Skeletal muscle tissue (tissue), 4 donors: Measurements from ENCODE around the gene MEIS2. TPM values are rescaled to one million over a fixed set of nuclear protein-coding genes. Genes with fewer than 3 reads are reported as not detected.

Source experiments
- H3K27ac ChIP-seq: one replicate; pipeline ENCODE4 v1.7.0; 2013; ENCODE audit warnings: mild to moderate bottlenecking, low read depth, low read length, inconsistent platforms
- H3K27me3 ChIP-seq, 3 donors: one replicate each; pipeline ENCODE4 v1.7.0; 2013; ENCODE audit warnings: low read length in 3 of 3; ENCODE audit not compliant: control insufficient read depth in 3 of 3, insufficient read depth in 3 of 3
- H3K36me3 ChIP-seq, 3 donors: one replicate each; pipeline ENCODE4 v1.7.0; 2013; ENCODE audit warnings: low read length in 3 of 3; ENCODE audit not compliant: control insufficient read depth in 3 of 3, insufficient read depth in 3 of 3
- H3K4me1 ChIP-seq, 3 donors: one replicate each; pipeline ENCODE4 v1.7.0; 2013; ENCODE audit warnings: low read length in 3 of 3, mild to moderate bottlenecking in 3 of 3; ENCODE audit not compliant: control insufficient read depth in 3 of 3, insufficient read depth in 3 of 3
- H3K4me3 ChIP-seq, 3 donors: one replicate each; pipeline ENCODE4 v1.7.0; 2013; ENCODE audit warnings: low read length in 3 of 3
- H3K9ac ChIP-seq, 3 donors: one replicate each; pipeline ENCODE4 v1.7.0; 2013; ENCODE audit warnings: low read length in 3 of 3, mild to moderate bottlenecking in 3 of 3, moderate library complexity in 2 of 3, low read depth in 1 of 3
- H3K9me3 ChIP-seq, 3 donors: one replicate each; pipeline ENCODE4 v1.7.0; 2013; ENCODE audit warnings: low read length in 3 of 3; ENCODE audit not compliant: control insufficient read depth in 3 of 3
- total RNA-seq: library from RNA; depleted of rRNA; stranded (reverse); fragments of >200 nt; gene quantifications from one replicate; pipeline ENCODE4 v1.2.3, GENCODE V29; 2014
- donor health status: Osteomylitis.

MEIS2 gene
- total RNA-seq, 1 donor from 2014 or later: 4.2 TPM

- Histone ChIP-seq H3K9me3 (no peaks in the 10 kb centered on the region), H3K4me3 (no peak overlapping the region), H3K27me3 (no peaks in the 10 kb centered on the region), H3K36me3 (no peaks in the 10 kb centered on the region), H3K27ac (no peak overlapping the region), H3K9ac (no peak overlapping the region), H3K4me1 (no peaks in the 10 kb centered on the region)
These were observed 168.3 kb downstream of the MEIS2 start for GRCh38 chr15:36932070-36932469.

- Histone ChIP-seq H3K9me3 (no peaks in the 10 kb centered on the region), H3K4me3 (no peak overlapping the region), H3K9ac (no peak overlapping the region), H3K4me1 (no peaks in the 10 kb centered on the region), H3K36me3 (no peaks in the 10 kb centered on the region), H3K27ac (no peak overlapping the region), H3K27me3 (peaks cover 0 to 1% (median 0%) of the 10 kb centered on the region in 3 donors)
These were observed 168.9 kb downstream of the MEIS2 start for GRCh38 chr15:36931434-36931833.

- H3K4me1 ChIP-seq: no peaks in the 10 kb centered on the region
- H3K27ac ChIP-seq: no peak overlapping the region
- no peak overlapping the region for H3K4me3 ChIP-seq
- H3K27me3 ChIP-seq: peaks cover 0 to 2% (median 0%) of the 10 kb centered on the region in 3 donors
- H3K36me3 ChIP-seq: no peaks in the 10 kb centered on the region
- no peak overlapping the region for H3K9ac ChIP-seq
- no peaks in the 10 kb centered on the region for H3K9me3 ChIP-seq
These were observed 173.9 kb downstream of the MEIS2 start for GRCh38 chr15:36926427-36926825.

- Histone ChIP-seq H3K27me3 (peaks cover 0 to 2% (median 0%) of the 10 kb centered on the region in 3 donors), H3K9me3 (no peaks in the 10 kb centered on the region), H3K27ac (no peak overlapping the region), H3K9ac (no peak overlapping the region), H3K36me3 (no peaks in the 10 kb centered on the region), H3K4me1 (no peaks in the 10 kb centered on the region), H3K4me3 (no peak overlapping the region)
These were observed 174.5 kb downstream of the MEIS2 start for GRCh38 chr15:36925653-36926426.

- Histone ChIP-seq H3K4me3 (no peak overlapping the region), H3K36me3 (no peaks in the 10 kb centered on the region), H3K9me3 (no peaks in the 10 kb centered on the region), H3K9ac (no peak overlapping the region), H3K27me3 (peaks cover 0 to 2% (median 0%) of the 10 kb centered on the region in 3 donors), H3K27ac (no peak overlapping the region), H3K4me1 (no peaks in the 10 kb centered on the region)
These were observed 175.3 kb downstream of the MEIS2 start for GRCh38 chr15:36925049-36925448.

GRCh38 chr15:36924034-36924433 lies 176.3 kb downstream of the MEIS2 start:
- Histone ChIP-seq H3K27ac (no peak overlapping the region), H3K27me3 (peaks cover 0 to 2% (median 0%) of the 10 kb centered on the region in 3 donors), H3K9ac (no peak overlapping the region), H3K4me3 (no peak overlapping the region), H3K36me3 (no peaks in the 10 kb centered on the region), H3K9me3 (no peaks in the 10 kb centered on the region), H3K4me1 (no peaks in the 10 kb centered on the region)

GRCh38 chr15:36921484-36922091 lies 178.8 kb downstream of the MEIS2 start:
- no peak overlapping the region for H3K27ac ChIP-seq
- H3K9ac ChIP-seq: no peak overlapping the region
- no peaks in the 10 kb centered on the region for H3K9me3 ChIP-seq
- H3K4me1 ChIP-seq: no peaks in the 10 kb centered on the region
- H3K4me3 ChIP-seq: no peak overlapping the region
- peaks cover 0 to 2% (median 0%) of the 10 kb centered on the region in 3 donors for H3K27me3 ChIP-seq
- no peaks in the 10 kb centered on the region for H3K36me3 ChIP-seq

GRCh38 chr15:36917411-36918267 lies 182.7 kb downstream of the MEIS2 start:
- Histone ChIP-seq H3K4me3 (no peak overlapping the region), H3K9ac (no peak overlapping the region), H3K27me3 (no peaks in the 10 kb centered on the region), H3K27ac (no peak overlapping the region), H3K9me3 (no peaks in the 10 kb centered on the region), H3K4me1 (no peaks in the 10 kb centered on the region), H3K36me3 (no peaks in the 10 kb centered on the region)

- Histone ChIP-seq H3K27me3 (peaks cover 0 to 3% (median 0%) of the 10 kb centered on the region in 3 donors), H3K27ac (no peak overlapping the region), H3K36me3 (no peaks in the 10 kb centered on the region), H3K4me3 (no peak overlapping the region), H3K4me1 (no peaks in the 10 kb centered on the region), H3K9me3 (no peaks in the 10 kb centered on the region), H3K9ac (no peak overlapping the region)
These were observed 185.2 kb downstream of the MEIS2 start for GRCh38 chr15:36914960-36915808.
